Fibroblast of the aortic adventitia (primary cell): Measurements from ENCODE around the gene CCL5. TPM values are rescaled to one million over a fixed set of nuclear protein-coding genes. Genes with fewer than 3 reads are reported as not detected.

ENCODE experiments used
- DNase-seq: peaks from one replicate; pipeline ENCODE4 v3.0.0-alpha.2; 2010; ENCODE audit warnings: low read depth
- H3K4me3 ChIP-seq: 2 replicates; pipeline ENCODE4 v1.5.1; 2011; ENCODE audit warnings: low read depth, mild to moderate bottlenecking, control low read depth, low read length, moderate library complexity
- small RNA-seq: library from RNA; depleted of rRNA; stranded (forward); fragments of <200 nt; gene quantifications from one replicate; pipeline ENCODE3, GENCODE V24; 2012
- total RNA-seq: library from RNA; depleted of rRNA; stranded (reverse); fragments of >200 nt; gene quantifications from 2 replicates; pipeline ENCODE4 v1.2.3, GENCODE V29; 2012; ENCODE audit warnings: low replicate concordance
- TF ChIP-seq, protein P1 (sequence below): IDR thresholded peaks from 2 replicates; pipeline ENCODE4 v1.5.1; 2011; ENCODE audit warnings: mild to moderate bottlenecking, low read length, control low read depth, inconsistent platforms; ENCODE audit not compliant: insufficient read depth

Gene CCL5
- total RNA-seq, 1 donor, result not detected

- DNase-seq, result no peak
- TF ChIP-seq, protein P1, sequence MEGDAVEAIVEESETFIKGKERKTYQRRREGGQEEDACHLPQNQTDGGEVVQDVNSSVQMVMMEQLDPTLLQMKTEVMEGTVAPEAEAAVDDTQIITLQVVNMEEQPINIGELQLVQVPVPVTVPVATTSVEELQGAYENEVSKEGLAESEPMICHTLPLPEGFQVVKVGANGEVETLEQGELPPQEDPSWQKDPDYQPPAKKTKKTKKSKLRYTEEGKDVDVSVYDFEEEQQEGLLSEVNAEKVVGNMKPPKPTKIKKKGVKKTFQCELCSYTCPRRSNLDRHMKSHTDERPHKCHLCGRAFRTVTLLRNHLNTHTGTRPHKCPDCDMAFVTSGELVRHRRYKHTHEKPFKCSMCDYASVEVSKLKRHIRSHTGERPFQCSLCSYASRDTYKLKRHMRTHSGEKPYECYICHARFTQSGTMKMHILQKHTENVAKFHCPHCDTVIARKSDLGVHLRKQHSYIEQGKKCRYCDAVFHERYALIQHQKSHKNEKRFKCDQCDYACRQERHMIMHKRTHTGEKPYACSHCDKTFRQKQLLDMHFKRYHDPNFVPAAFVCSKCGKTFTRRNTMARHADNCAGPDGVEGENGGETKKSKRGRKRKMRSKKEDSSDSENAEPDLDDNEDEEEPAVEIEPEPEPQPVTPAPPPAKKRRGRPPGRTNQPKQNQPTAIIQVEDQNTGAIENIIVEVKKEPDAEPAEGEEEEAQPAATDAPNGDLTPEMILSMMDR, result no peak
- H3K4me3 ChIP-seq, result no peak overlapping the region
These were observed 36.5 kb downstream of the CCL5 start for GRCh38 chr17:35843698-35844097.

DNA sequence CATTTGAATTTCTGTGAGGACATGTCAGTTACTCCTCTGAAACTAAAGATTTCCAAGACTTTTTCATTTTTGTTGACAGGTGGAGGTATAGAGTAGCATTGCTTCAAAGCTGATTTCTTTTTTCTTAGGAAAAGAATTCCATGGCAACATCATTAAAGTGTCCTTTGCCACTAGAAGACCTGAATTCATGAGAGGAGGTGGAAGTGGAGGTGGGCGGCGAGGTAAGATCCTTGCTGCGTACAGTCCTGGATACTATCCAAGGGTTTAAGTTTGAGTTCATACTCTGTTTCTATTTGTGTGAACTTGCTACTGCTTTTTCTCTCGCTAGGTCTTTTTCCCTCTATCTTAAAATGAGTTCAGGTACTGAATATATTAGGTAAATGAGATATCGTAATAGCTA lies 37.9 kb downstream of the CCL5 start:
- DNase-seq, result no peak
- H3K4me3 ChIP-seq, result no peak overlapping the region
- TF ChIP-seq, protein P1, result no peak

GRCh38 chr17:35841505-35841904 lies 38.7 kb downstream of the CCL5 start:
- TF ChIP-seq, protein P1, result no peak
- H3K4me3 ChIP-seq, result no peak overlapping the region
- DNase-seq, result peak; percentile 10

DNA sequence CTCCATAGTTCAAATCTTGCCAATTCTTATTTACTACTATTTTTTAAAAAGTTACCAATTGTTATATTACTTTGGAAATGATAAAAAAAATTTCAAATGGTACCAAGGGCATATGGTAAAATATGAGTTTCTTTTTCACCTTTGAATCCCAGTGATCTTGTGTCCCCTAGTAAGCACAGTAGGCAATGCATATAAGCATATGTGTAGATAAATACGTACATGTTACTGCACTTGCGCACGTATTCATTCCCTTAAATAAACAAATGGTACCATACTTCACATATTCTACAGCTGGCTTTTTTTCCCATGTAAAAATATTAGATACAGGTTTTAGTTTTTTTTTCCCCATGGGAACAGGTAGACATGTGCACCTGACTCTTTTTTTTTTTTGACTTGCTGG lies 39.1 kb downstream of the CCL5 start:
- H3K4me3 ChIP-seq, result no peak overlapping the region
- TF ChIP-seq, protein P1, result no peak
- no peak for DNase-seq

DNA sequence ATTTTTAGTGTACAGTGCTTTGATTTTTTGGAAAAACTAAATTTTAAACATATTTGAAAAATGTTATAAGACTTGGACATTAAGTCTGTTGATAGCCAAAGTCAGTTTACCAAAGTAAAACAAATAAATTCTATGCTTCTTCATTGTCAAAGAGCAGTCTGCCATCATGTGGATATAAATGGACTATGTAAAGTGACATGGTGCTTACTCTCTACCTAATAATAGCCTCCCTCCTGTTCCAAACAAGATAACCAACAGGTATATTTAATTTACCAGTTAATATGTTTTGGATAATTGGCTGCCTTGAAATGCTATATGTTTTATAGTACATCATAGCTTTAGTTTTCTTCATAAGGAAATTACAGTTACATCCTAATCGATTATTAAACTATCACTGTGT lies 55.0 kb downstream of the CCL5 start:
- H3K4me3 ChIP-seq, result no peak overlapping the region
- TF ChIP-seq, protein P1, result no peak
- DNase-seq, result no peak

Small RNA genes within 50 kb of the gene (small RNA-seq; reads per million reads assigned to genes)
- 644 reads per million, percentile 99 among the genes with 10 or more reads in this experiment for gene RF00100

Other genes starting within 250 kb of the CCL5 start
- gene RASL10B, start 148.7 kb downstream of the CCL5 start, total RNA-seq, result 1.5 and 3.8 TPM in 2 replicates
- not detected in 2 replicates for gene GAS2L2, start 127.1 kb downstream of the CCL5 start, total RNA-seq
- not detected in 2 replicates for gene C17orf50, start 119.5 kb downstream of the CCL5 start, total RNA-seq
- gene MMP28, start 84.7 kb downstream of the CCL5 start, total RNA-seq, result 0.09 TPM in 1 of 2 replicates, not detected in the other
- gene TAF15, start 70.9 kb downstream of the CCL5 start, total RNA-seq, result 34.7 and 74.3 TPM in 2 replicates
- 0.09 TPM in 1 of 2 replicates, not detected in the other for gene HEATR9, start 11.5 kb downstream of the CCL5 start, total RNA-seq
- 0.45 TPM in 1 of 2 replicates, not detected in the other for gene RDM1, start 50.4 kb upstream of the CCL5 start, total RNA-seq
- gene LYZL6, start 63.4 kb upstream of the CCL5 start, total RNA-seq, result not detected in 2 replicates
- gene CCL16, start 101.1 kb upstream of the CCL5 start, total RNA-seq, result not detected in 2 replicates
- gene CCL14, start 106.4 kb upstream of the CCL5 start, total RNA-seq, result not detected in 2 replicates
- gene CCL15, start 121.2 kb upstream of the CCL5 start, total RNA-seq, result not detected in 2 replicates
- gene CCL23, start 137.6 kb upstream of the CCL5 start, total RNA-seq, result not detected in 2 replicates
- gene CCL18, start 183.9 kb upstream of the CCL5 start, total RNA-seq, result not detected in 2 replicates
- gene CCL3, start 209.8 kb upstream of the CCL5 start, total RNA-seq, result 0.18 TPM in 1 of 2 replicates, not detected in the other
- not detected in 2 replicates for gene CCL4, start 223.5 kb upstream of the CCL5 start, total RNA-seq